HepG2 (cell line): Measurements from ENCODE around the gene DHRS11. TPM values are rescaled to one million over a fixed set of nuclear protein-coding genes. Genes with fewer than 3 reads are reported as not detected.

Experiments used
- ARID5B ChIP-seq: IDR thresholded peaks from 2 replicates; pipeline ENCODE4 v1.4.0; 2020; ENCODE audit warnings: mild to moderate bottlenecking, missing genetic modification reagents
- ATF1 ChIP-seq: IDR thresholded peaks from 2 replicates; pipeline ENCODE4 v1.6.1; 2016; ENCODE audit warnings: mild to moderate bottlenecking, control low read depth
- ATRX ChIP-seq: sonication (generic); formaldehyde crosslinking; IDR thresholded peaks from 2 replicates; pipeline ENCODE4 v1.4.0; 2020; ENCODE audit warnings: missing genetic modification reagents, borderline replicate concordance
- CREB3 ChIP-seq: sonication (generic); formaldehyde crosslinking; IDR thresholded peaks from 2 replicates; pipeline ENCODE4 v1.5.0; 2020; ENCODE audit warnings: missing genetic modification reagents
- DNMT3B ChIP-seq: conservative IDR thresholded peaks from 2 replicates; pipeline ENCODE4 v1.6.1; 2016; ENCODE audit warnings: missing biosample characterization, control low read depth
- EHMT2 ChIP-seq: fragments of 200-600 bp; sonication (generic); IDR thresholded peaks from 2 replicates; pipeline ENCODE4 v1.7.0; 2017; ENCODE audit warnings: antibody characterized with exemption, low read depth, low read length, borderline replicate concordance
- HNF4G ChIP-seq, 2 experiments: sonication (generic) in 1 of 2; formaldehyde crosslinking in 1 of 2; IDR thresholded peaks; 2 replicates each; pipeline versions ENCODE4 v1.4.0 to v1.6.1; 2011 to 2020; ENCODE audit warnings: borderline replicate concordance in 2 of 2, low read depth in 2 of 2, mild to moderate bottlenecking in 2 of 2, low read length in 1 of 2, missing genetic modification reagents in 1 of 2, moderate library complexity in 1 of 2
- MAZ ChIP-seq, 2 experiments: sonication (generic) in 1 of 2; formaldehyde crosslinking in 1 of 2; IDR thresholded peaks; 2 replicates each; pipeline versions ENCODE4 v1.5.0 to v1.6.1; 2012 to 2020; ENCODE audit warnings: low read depth in 2 of 2, mild to moderate bottlenecking in 2 of 2, borderline replicate concordance in 1 of 2, improper control_type of control experiment in 1 of 2, low read length in 1 of 2, missing genetic modification reagents in 1 of 2, moderate library complexity in 1 of 2
- MTF2 ChIP-seq: sonication (generic); formaldehyde crosslinking; IDR thresholded peaks from 2 replicates; pipeline ENCODE4 v1.5.0; 2020; ENCODE audit warnings: missing genetic modification reagents, borderline replicate concordance
- NFE2L1 ChIP-seq: sonication (generic); formaldehyde crosslinking; IDR thresholded peaks from 2 replicates; pipeline ENCODE4 v1.4.0; 2020; ENCODE audit warnings: missing genetic modification reagents, mild to moderate bottlenecking, borderline replicate concordance
- NR0B2 ChIP-seq: sonication (generic); formaldehyde crosslinking; IDR thresholded peaks from 2 replicates; pipeline ENCODE4 v1.4.0; 2020; ENCODE audit warnings: mild to moderate bottlenecking, missing genetic modification reagents
- POLR2G ChIP-seq: fragments of 200-400 bp; formaldehyde crosslinking; IDR thresholded peaks from 2 replicates; pipeline ENCODE4 v1.6.1; 2018; ENCODE audit warnings: mild to moderate bottlenecking, low read depth, low read length, moderate library complexity
- RELA ChIP-seq: sonication (generic); formaldehyde crosslinking; IDR thresholded peaks from 2 replicates; pipeline ENCODE4 v1.4.0; 2020; ENCODE audit warnings: missing genetic modification reagents
- SALL1 ChIP-seq: sonication (generic); formaldehyde crosslinking; IDR thresholded peaks from 2 replicates; pipeline ENCODE4 v1.8.0; 2022; ENCODE audit warnings: mild to moderate bottlenecking, missing genetic modification reagents
- SATB2 ChIP-seq: sonication (generic); formaldehyde crosslinking; IDR thresholded peaks from 2 replicates; pipeline ENCODE4 v1.5.0; 2020; ENCODE audit warnings: missing genetic modification reagents
- SMC3 ChIP-seq: IDR thresholded peaks from 2 replicates; pipeline ENCODE4 v1.6.1; 2011; ENCODE audit warnings: low read length, improper control_type of control experiment
- SOX5 ChIP-seq: IDR thresholded peaks from 2 replicates; pipeline ENCODE4 v1.6.1; 2016; ENCODE audit warnings: borderline replicate concordance
- SP140L ChIP-seq: sonication (generic); formaldehyde crosslinking; IDR thresholded peaks from 2 replicates; pipeline ENCODE4 v1.4.0; 2020; ENCODE audit warnings: missing genetic modification reagents, borderline replicate concordance
- STAG1 ChIP-seq: sonication (generic); formaldehyde crosslinking; IDR thresholded peaks from 2 replicates; pipeline ENCODE4 v1.4.0; 2020; ENCODE audit warnings: missing genetic modification reagents
- ZKSCAN5 ChIP-seq: sonication (generic); formaldehyde crosslinking; IDR thresholded peaks from 2 replicates; pipeline ENCODE4 v1.5.1; 2020; ENCODE audit warnings: mild to moderate bottlenecking, missing genetic modification reagents
- ZNF329 ChIP-seq: sonication (generic); formaldehyde crosslinking; IDR thresholded peaks from 2 replicates; pipeline ENCODE4 v1.9.0; 2021; ENCODE audit warnings: low read depth, mild to moderate bottlenecking, missing genetic modification reagents
- ZNF468 ChIP-seq: sonication (generic); formaldehyde crosslinking; IDR thresholded peaks from 2 replicates; pipeline ENCODE4 v1.8.0; 2022; ENCODE audit warnings: mild to moderate bottlenecking, moderate library complexity, missing genetic modification reagents
- polyA plus RNA-seq, 8 experiments: library from polyadenylated mRNA; depleted of rRNA in 3 of 8; stranded (reverse) in 7 of 8; unstranded in 1 of 8; fragments of >200 nt; fragmentation: Illumina TruSeq in 4 of 8; extraction: Trizol in 4 of 8; gene quantifications; 2 replicates each; pipeline versions ENCODE4 v1.2.1 to v1.2.3, GENCODE V29; 2011 to 2016; ENCODE audit warnings: low read depth in 4 of 8, missing spikeins in 1 of 8, mixed read lengths in 1 of 8; ENCODE audit not compliant: insufficient read depth in 1 of 8
- total RNA-seq, 5 experiments: library from RNA; depleted of rRNA; stranded (reverse); fragments of >200 nt; fragmentation: Illumina TruSeq; extraction: Trizol; gene quantifications; 2 replicates each; pipeline ENCODE4 v1.2.3, GENCODE V29; 2016; ENCODE audit warnings: low read depth in 1 of 5
- TF ChIP-seq, protein P1 (sequence below): IDR thresholded peaks from 2 replicates; pipeline ENCODE4 v1.6.1; 2018; ENCODE audit warnings: missing genetic modification reagents
- TF ChIP-seq, protein P2 (sequence below): sonication (generic); formaldehyde crosslinking; IDR thresholded peaks from 2 replicates; pipeline ENCODE4 v1.4.0; 2020; ENCODE audit warnings: missing genetic modification reagents

DHRS11 gene
- total and polyA plus RNA-seq, 2 of the 13 experiments (the other 11 are each of a cell fraction or from before 2014, with no cell fraction given): 28.4 to 41.9 TPM

DNA sequence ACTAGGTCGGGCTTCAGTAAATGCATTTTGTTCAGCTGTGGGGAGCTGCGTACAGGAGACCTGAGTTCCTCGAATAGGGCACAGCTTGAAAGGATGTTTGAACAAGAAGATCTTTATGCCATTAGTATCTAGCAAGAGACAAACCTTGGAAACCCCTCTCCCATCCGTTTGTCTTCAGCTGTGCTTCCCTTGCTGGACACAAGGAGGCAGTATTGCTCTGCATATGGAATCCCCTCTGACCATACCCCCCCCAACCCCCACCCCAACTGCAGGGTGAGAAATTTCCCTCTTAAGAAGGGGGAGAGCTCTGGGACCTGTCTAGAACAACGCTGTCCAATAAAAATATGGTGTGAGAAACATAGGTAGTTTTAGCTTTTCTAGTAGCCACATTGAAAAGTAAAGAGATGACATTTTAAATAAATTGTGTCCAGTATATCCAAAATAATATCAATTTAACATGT is 11.3 kb downstream of the DHRS11 start (continued):
- TF ChIP-seq NR0B2 (CRISPR knock-in tag) (no peak), CREB3 (CRISPR knock-in tag) (no peak), ZKSCAN5 (CRISPR knock-in tag) (no peak), MTF2 (CRISPR knock-in tag) (no peak), ATRX (no peak), SP140L (CRISPR knock-in tag) (no peak), ZNF468 (CRISPR knock-in tag) (no peak), SALL1 (CRISPR knock-in tag) (no peak), DNMT3B (CRISPR knock-in tag) (no peak), POLR2G (no peak), SOX5 (CRISPR knock-in tag) (no peak), NFE2L1 (CRISPR knock-in tag) (no peak), SMC3 (peak; percentile 17; the same call in 1 of the 2 replicates), SATB2 (CRISPR knock-in tag) (no peak), STAG1 (CRISPR knock-in tag) (peak; percentile 55), EHMT2 (no peak), HNF4G (IDR thresholded peaks at IDR 0.05; ENCODE audit: borderline replicate concordance, low read depth, low read length) (no peak), HNF4G (CRISPR knock-in tag; IDR thresholded peaks at IDR 0.05; ENCODE audit: borderline replicate concordance, low read depth) (no peak), ARID5B (CRISPR knock-in tag) (no peak), ZNF329 (CRISPR knock-in tag) (no peak), MAZ (IDR thresholded peaks at IDR 0.05; ENCODE audit: borderline replicate concordance, low read depth, low read length) (peak; percentile 55; the same call in 1 of the 2 replicates), MAZ (CRISPR knock-in tag; IDR thresholded peaks at IDR 0.05; ENCODE audit: low read depth) (no peak), RELA (CRISPR knock-in tag) (no peak), ATF1 (CRISPR knock-in tag) (no peak)
- TF ChIP-seq, protein P1, sequence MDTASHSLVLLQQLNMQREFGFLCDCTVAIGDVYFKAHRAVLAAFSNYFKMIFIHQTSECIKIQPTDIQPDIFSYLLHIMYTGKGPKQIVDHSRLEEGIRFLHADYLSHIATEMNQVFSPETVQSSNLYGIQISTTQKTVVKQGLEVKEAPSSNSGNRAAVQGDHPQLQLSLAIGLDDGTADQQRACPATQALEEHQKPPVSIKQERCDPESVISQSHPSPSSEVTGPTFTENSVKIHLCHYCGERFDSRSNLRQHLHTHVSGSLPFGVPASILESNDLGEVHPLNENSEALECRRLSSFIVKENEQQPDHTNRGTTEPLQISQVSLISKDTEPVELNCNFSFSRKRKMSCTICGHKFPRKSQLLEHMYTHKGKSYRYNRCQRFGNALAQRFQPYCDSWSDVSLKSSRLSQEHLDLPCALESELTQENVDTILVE: no peak
- TF ChIP-seq, protein P2, sequence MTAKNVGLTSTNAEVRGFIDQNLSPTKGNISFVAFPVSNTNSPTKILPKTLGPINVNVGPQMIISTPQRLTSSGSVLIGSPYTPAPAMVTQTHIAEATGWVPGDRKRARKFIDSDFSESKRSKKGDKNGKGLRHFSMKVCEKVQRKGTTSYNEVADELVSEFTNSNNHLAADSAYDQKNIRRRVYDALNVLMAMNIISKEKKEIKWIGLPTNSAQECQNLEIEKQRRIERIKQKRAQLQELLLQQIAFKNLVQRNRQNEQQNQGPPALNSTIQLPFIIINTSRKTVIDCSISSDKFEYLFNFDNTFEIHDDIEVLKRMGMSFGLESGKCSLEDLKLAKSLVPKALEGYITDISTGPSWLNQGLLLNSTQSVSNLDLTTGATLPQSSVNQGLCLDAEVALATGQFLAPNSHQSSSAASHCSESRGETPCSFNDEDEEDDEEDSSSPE (CRISPR knock-in tag): no peak
